GM18909 (cell line): Measurements from ENCODE around the gene WDR88.
"Not testable (repeated sequence)": the region's sequence is repeated elsewhere in the genome, so short reads cannot be mapped to it uniquely, and the experiment has no call there.

Experiments used
- ATAC-seq: cut with Tn5 transposase; IDR thresholded peaks from one replicate; pipeline ENCODE4 v1.9.1; 2021; ENCODE audit warnings: mild to moderate bottlenecking; ENCODE audit not compliant: unreplicated experiment, poor library complexity

Gene WDR88

GRCh38 chr19:33167438-33167837 lies 35.5 kb downstream of the WDR88 start:
- no peak for ATAC-seq

GRCh38 chr19:33168528-33168927 lies 36.6 kb downstream of the WDR88 start:
- no peak for ATAC-seq

- ATAC-seq = no peak
Observed at GRCh38 chr19:33171222-33171795, 39.4 kb downstream of the WDR88 start.

GRCh38 chr19:33171916-33172359 lies 40.0 kb downstream of the WDR88 start:
- ATAC-seq = no peak

GRCh38 chr19:33174186-33174585 lies 42.3 kb downstream of the WDR88 start:
- ATAC-seq = no peak

- no peak for ATAC-seq
Observed at GRCh38 chr19:33175156-33175782, 43.4 kb downstream of the WDR88 start.

- peak; percentile 5 for ATAC-seq
Observed at GRCh38 chr19:33175886-33176669, 44.2 kb downstream of the WDR88 start.

GRCh38 chr19:33176670-33177416 lies 44.9 kb downstream of the WDR88 start:
- ATAC-seq = peak; percentile 83

GRCh38 chr19:33177417-33177979 lies 45.6 kb downstream of the WDR88 start:
- peak; percentile 27 for ATAC-seq

GRCh38 chr19:33186431-33187182 lies 54.7 kb downstream of the WDR88 start:
- no peak for ATAC-seq

GRCh38 chr19:33187183-33187540 lies 55.2 kb downstream of the WDR88 start:
- ATAC-seq = no peak

- ATAC-seq = no peak
Observed at GRCh38 chr19:33189453-33189852, 57.5 kb downstream of the WDR88 start.

- ATAC-seq = not testable (repeated sequence)
Observed at GRCh38 chr19:33191092-33191491, 59.2 kb downstream of the WDR88 start.

- no peak for ATAC-seq
Observed at GRCh38 chr19:33191501-33191900, 59.6 kb downstream of the WDR88 start.

- ATAC-seq = no peak
Observed at GRCh38 chr19:33192010-33192409, 60.1 kb downstream of the WDR88 start.

- no peak for ATAC-seq
Observed at GRCh38 chr19:33193269-33193864, 61.5 kb downstream of the WDR88 start.

GRCh38 chr19:33193865-33194362 lies 62.0 kb downstream of the WDR88 start, which contains the start of gene LRP3:
Gene LRP3, plus strand, starts transcription at chr19:33194330. Its CDS starts 456 bp downstream, at chr19:33194786.
- no peak for ATAC-seq

- ATAC-seq = no peak
Observed at GRCh38 chr19:33194532-33194885, 62.6 kb downstream of the WDR88 start.
